ES-I3 (cell line): ENCODE measurements around the gene PREB.

Source experiments
- H3K36me3 ChIP-seq: 2 replicates; pipeline ENCODE4 v1.6.1; 2013; ENCODE audit warnings: mild to moderate bottlenecking, low read length, control low read depth, moderate library complexity; ENCODE audit not compliant: insufficient read depth
- H3K4me1 ChIP-seq: 2 replicates; pipeline ENCODE4 v1.6.1; 2013; ENCODE audit warnings: mild to moderate bottlenecking, control low read depth, low read length; ENCODE audit not compliant: insufficient read depth
- H3K9ac ChIP-seq: 2 replicates; pipeline ENCODE4 v1.6.1; 2013; ENCODE audit warnings: low read depth, mild to moderate bottlenecking, low read length, moderate library complexity
- H3K9me3 ChIP-seq: 2 replicates; pipeline ENCODE4 v1.6.1; 2013; ENCODE audit warnings: mild to moderate bottlenecking, low read length, moderate library complexity; ENCODE audit not compliant: control insufficient read depth, insufficient read depth

Gene PREB

DNA sequence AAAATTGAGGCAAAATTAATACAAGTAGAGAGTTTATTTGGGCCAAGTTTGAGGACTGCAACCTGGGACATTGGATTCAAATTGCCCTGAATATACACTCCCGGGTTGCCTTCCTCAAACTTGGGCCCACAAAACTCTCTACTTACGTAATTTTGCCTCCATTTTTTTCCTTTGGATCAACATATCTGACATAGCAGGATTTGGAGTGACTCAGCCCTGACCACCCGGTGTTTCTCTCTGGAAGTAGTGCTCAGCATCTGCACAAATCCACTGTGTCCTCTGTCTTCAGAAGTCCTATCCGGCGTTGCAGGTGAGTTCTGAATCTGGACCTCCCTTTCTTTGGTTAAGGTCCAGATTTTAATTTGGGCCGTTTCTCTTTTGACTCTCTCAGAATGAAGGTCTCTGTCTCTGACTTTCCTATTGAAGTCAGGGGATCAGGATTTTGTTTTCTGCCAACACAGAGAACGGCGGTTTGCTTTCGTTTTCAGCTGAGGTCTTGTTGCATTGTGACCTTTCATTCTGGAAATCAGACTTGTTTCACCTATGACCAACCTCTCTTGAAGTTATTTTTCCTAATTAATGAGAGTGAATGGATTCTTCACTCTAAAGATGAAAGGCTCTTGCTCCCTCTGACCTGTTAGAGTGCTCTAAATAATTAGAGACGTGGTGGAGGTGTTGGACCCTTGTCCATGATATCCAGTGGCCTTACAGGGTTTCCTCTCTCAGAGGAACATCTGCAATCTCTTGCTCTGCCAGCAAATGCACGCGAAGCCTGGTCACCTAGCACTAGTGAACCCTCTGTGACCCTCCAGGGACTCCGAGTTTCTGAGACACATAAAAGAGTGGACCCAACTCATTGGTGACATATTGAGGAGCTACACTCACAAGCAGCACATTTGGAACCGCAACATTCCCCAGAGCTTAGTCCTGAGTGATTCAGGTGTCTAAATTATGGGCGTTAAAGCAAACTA lies 28.0 kb upstream of the PREB start:
- H3K4me1 ChIP-seq: no peaks in the 10 kb centered on the region; the same call in 1 of the 2 replicates
- no peak overlapping the region for H3K9ac ChIP-seq
- no peaks in the 10 kb centered on the region for H3K36me3 ChIP-seq
- peaks cover 3% of the 10 kb centered on the region; the same call in 1 of the 2 replicates for H3K9me3 ChIP-seq

- Histone ChIP-seq H3K36me3 (no peaks in the 10 kb centered on the region), H3K9me3 (0 out of 2 replicates have a peak, but pooled peaks cover under 1% of the 10 kb centered on the region), H3K9ac (no peak overlapping the region), H3K4me1 (peaks cover under 1% of the 10 kb centered on the region; the same call in 1 of the 2 replicates)
Observed at GRCh38 chr2:27160191-27160590, 25.8 kb upstream of the PREB start.

- H3K9me3 ChIP-seq: no peaks in the 10 kb centered on the region
Observed at GRCh38 chr2:27159271-27159670, 24.8 kb upstream of the PREB start.

DNA sequence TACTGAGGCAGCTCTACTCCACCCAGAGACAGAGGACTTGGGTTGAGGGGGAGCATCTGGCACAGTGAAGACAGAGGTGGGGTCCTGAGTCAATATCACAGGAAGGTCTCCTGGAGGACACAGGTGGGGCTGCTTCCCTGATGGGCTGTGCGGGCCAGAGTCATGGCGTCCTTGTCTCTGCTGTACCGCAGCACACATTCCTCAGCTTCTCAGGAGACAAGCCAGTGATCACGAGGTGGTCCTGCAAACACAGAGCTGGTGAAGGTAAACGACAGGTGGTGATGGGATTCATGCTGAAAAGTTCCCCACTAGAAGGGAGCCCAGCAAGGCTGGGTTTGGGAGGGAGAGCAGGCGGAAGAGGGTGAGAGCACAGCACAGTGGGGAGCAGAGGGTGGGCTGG lies 24.0 kb upstream of the PREB start:
- Histone ChIP-seq H3K9ac (no peak overlapping the region), H3K4me1 (peaks cover 2% of the 10 kb centered on the region; the same call in 1 of the 2 replicates), H3K36me3 (no peaks in the 10 kb centered on the region), H3K9me3 (no peaks in the 10 kb centered on the region)

More at GRCh38 chr2:27159271-27159670, 24.8 kb upstream of the PREB start:
- Histone ChIP-seq H3K36me3 (no peaks in the 10 kb centered on the region), H3K4me1 (peaks cover 2% of the 10 kb centered on the region; the same call in 1 of the 2 replicates), H3K9ac (no peak overlapping the region)

DNA sequence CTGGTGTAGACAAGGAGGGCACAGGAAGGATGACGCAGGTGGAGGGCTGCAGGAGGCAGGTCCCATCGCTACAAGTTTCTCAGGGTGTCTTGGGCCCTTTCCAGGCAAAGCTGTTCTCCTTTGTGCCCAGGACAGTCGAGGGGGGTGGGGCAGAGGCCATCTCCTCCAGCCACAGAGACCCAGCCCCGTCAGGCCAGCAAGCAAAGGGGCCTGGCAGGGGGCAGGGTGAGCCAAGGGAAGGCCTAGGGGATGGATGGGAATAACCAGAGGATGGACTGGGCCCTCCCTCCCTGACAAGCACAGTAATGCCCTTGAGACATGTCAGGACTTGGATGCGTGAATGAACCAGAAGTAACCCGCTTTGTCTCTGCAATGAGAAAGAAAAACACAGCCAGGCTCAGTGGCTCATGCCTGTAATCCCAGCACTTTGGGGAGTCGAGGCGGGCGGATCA lies 20.7 kb upstream of the PREB start:
- Histone ChIP-seq H3K4me1 (peaks cover 2% of the 10 kb centered on the region; the same call in 1 of the 2 replicates), H3K9me3 (no peaks in the 10 kb centered on the region), H3K9ac (no peak overlapping the region), H3K36me3 (no peaks in the 10 kb centered on the region)

- Histone ChIP-seq H3K36me3 (no peaks in the 10 kb centered on the region), H3K9ac (no peak overlapping the region), H3K9me3 (no peaks in the 10 kb centered on the region), H3K4me1 (peaks cover 2% of the 10 kb centered on the region; the same call in 1 of the 2 replicates)
Observed at GRCh38 chr2:27154488-27154887, 20.1 kb upstream of the PREB start.

DNA sequence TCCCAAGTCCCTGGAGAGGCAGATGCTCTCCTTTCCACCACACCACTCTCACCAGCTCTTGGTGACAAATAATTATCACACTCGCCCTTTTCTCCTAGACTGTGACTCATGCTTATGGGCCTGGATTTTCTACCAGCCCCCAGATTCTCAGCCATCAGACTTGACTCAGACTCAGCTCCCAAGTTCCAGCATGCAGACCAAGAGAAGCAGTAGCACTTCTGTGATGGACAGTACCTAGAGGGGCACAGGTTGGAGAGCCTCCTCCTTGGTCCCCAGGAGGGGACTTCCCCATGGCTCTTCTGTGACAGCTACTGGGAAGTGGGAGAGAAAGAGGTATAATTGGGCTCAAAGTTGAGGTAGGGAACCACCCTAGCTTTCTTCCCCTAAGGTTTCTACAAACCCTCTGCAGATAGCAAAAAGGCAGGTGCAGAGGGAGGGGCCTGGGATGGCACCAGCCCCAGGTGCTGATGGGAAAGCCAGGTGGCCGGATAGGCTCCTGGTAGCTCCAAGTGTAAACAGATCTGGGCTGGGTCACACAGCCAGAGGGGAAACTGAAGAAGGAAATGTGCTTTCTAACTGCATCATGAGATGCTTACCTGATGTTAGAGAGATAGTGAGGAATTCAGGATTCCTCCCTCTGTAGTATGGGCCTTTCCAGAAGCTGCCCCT lies 18.5 kb upstream of the PREB start:
- H3K9me3 ChIP-seq: no peaks in the 10 kb centered on the region
- H3K36me3 ChIP-seq: no peaks in the 10 kb centered on the region
- H3K4me1 ChIP-seq: peaks cover 2% of the 10 kb centered on the region; the same call in 1 of the 2 replicates
- no peak overlapping the region for H3K9ac ChIP-seq

GRCh38 chr2:27152102-27152795 lies 17.8 kb upstream of the PREB start:
- Histone ChIP-seq H3K9me3 (no peaks in the 10 kb centered on the region), H3K4me1 (peaks cover 2% of the 10 kb centered on the region; the same call in 1 of the 2 replicates), H3K36me3 (no peaks in the 10 kb centered on the region), H3K9ac (no peak overlapping the region)

GRCh38 chr2:27150639-27151230 lies 16.3 kb upstream of the PREB start:
- Histone ChIP-seq H3K4me1 (peaks cover 2% of the 10 kb centered on the region; the same call in 1 of the 2 replicates), H3K9ac (no peak overlapping the region), H3K9me3 (no peaks in the 10 kb centered on the region), H3K36me3 (no peaks in the 10 kb centered on the region)

- Histone ChIP-seq H3K4me1 (no peaks in the 10 kb centered on the region), H3K36me3 (no peaks in the 10 kb centered on the region), H3K9ac (no peak overlapping the region), H3K9me3 (no peaks in the 10 kb centered on the region)
Observed at GRCh38 chr2:27149570-27150405, 15.4 kb upstream of the PREB start.

GRCh38 chr2:27148801-27149439 lies 14.5 kb upstream of the PREB start, which contains the start of gene TCF23:
TCF23 (plus strand) TSS chr2:27149004; CDS start chr2:27149134, 130 bp downstream.
- H3K4me1 ChIP-seq: no peaks in the 10 kb centered on the region
- H3K9ac ChIP-seq: no peak within 1 kb of the TSS
- H3K9me3 ChIP-seq: no peaks in the 10 kb centered on the region
- H3K36me3 ChIP-seq: no peaks in the 10 kb centered on the region

DNA sequence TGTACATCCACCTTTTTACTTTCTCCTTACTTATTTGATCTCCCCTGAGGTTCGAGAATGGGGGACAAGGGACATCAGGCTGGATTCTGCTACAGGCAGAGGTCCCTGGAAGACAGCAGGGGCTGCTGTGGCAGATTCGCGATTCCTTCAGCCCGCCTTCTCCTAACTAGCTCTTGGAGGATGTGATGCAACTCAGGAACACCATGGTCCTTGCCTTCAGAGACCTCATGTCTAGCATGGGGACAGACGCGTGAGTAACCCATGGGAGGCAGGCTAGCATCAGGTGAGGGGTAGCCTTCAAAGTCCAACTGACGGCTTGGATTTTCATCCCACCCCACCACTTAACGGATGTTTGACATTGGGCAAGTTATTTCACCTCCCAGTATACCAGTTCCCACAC lies 13.5 kb upstream of the PREB start:
- H3K4me1 ChIP-seq: no peaks in the 10 kb centered on the region
- H3K9ac ChIP-seq: no peak overlapping the region
- no peaks in the 10 kb centered on the region for H3K9me3 ChIP-seq
- H3K36me3 ChIP-seq: no peaks in the 10 kb centered on the region

DNA sequence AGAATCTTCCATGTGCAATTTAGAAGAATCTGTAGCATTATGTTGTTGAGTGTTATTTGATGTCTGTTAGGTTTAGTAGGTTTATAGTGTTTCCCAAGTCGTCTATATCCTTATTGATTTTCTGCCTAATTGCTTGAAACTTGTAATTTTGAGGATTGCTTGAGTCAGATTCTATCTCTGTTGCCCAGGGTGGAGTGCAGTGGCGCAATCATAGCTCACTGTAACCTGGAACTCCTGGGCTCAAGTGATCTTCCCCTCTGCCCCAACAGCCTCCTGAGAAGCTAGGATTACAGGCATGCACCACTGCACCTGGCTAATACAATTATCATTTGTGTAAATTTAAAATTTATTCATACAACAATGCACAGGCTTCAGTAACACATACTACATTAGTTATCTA lies 11.2 kb upstream of the PREB start:
- H3K36me3 ChIP-seq: no peaks in the 10 kb centered on the region
- no peaks in the 10 kb centered on the region for H3K4me1 ChIP-seq
- H3K9ac ChIP-seq: no peak overlapping the region
- H3K9me3 ChIP-seq: no peaks in the 10 kb centered on the region
